BLaER1 (cell line): ENCODE data around the gene PITX1.

Source experiments
- H3K27ac ChIP-seq: shearing (Covaris generic); formaldehyde crosslinking; 2 replicates; pipeline ENCODE4 v1.8.1; 2022
- H3K27me3 ChIP-seq: shearing (Covaris generic); formaldehyde crosslinking; 2 replicates; pipeline ENCODE4 v1.8.1; 2022
- H3K36me3 ChIP-seq: shearing (Covaris generic); formaldehyde crosslinking; 2 replicates; pipeline ENCODE4 v1.8.1; 2022
- H3K4me1 ChIP-seq: shearing (Covaris generic); formaldehyde crosslinking; 2 replicates; pipeline ENCODE4 v1.8.1; 2022
- H3K4me2 ChIP-seq: shearing (Covaris generic); formaldehyde crosslinking; 2 replicates; pipeline ENCODE4 v1.8.1; 2022
- H3K4me3 ChIP-seq: shearing (Covaris generic); formaldehyde crosslinking; 2 replicates; pipeline ENCODE4 v1.8.1; 2022
- H3K9ac ChIP-seq: shearing (Covaris generic); formaldehyde crosslinking; 2 replicates; pipeline ENCODE4 v1.8.1; 2022
- H3K9me3 ChIP-seq: shearing (Covaris generic); formaldehyde crosslinking; 2 replicates; pipeline ENCODE4 v1.8.1; 2022
- H4K20me1 ChIP-seq: shearing (Covaris generic); formaldehyde crosslinking; 2 replicates; pipeline ENCODE4 v1.8.1; 2022
- Cebpa-rat ChIP-seq: shearing (Covaris generic); IDR thresholded peaks from 2 replicates; pipeline ENCODE4 v1.8.1; 2022

The PITX1 gene

DNA sequence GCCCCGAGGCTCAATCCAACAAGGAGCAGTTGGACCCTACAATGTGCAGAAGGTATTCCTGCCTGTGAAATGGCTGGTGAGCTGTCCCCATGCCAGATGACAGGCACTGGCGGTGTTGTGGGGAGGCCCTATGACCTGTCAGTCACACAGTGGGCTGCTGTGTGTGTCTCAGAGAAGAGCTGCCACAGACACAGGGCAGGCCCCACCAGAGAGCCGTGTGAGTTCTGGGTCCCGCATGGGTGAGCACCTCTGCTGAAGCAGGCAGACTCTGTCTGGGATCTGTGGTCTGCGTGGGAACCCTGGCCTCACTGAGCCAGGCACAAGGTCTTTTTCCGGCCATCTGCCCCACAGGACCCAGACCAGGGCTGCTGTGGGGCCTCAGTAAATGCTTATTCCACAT, 37.3 kb upstream of the PITX1 start:
- H3K27ac ChIP-seq: no peak overlapping the region
- no peak overlapping the region for H3K9ac ChIP-seq
- no peaks in the 10 kb centered on the region for H3K27me3 ChIP-seq
- H3K4me1 ChIP-seq: no peaks in the 10 kb centered on the region
- TF ChIP-seq Cebpa-rat: no peak
- H3K36me3 ChIP-seq: no peaks in the 10 kb centered on the region
- no peak overlapping the region for H3K4me3 ChIP-seq
- no peaks in the 10 kb centered on the region for H4K20me1 ChIP-seq
- no peaks in the 10 kb centered on the region for H3K9me3 ChIP-seq
- no peak overlapping the region for H3K4me2 ChIP-seq

DNA sequence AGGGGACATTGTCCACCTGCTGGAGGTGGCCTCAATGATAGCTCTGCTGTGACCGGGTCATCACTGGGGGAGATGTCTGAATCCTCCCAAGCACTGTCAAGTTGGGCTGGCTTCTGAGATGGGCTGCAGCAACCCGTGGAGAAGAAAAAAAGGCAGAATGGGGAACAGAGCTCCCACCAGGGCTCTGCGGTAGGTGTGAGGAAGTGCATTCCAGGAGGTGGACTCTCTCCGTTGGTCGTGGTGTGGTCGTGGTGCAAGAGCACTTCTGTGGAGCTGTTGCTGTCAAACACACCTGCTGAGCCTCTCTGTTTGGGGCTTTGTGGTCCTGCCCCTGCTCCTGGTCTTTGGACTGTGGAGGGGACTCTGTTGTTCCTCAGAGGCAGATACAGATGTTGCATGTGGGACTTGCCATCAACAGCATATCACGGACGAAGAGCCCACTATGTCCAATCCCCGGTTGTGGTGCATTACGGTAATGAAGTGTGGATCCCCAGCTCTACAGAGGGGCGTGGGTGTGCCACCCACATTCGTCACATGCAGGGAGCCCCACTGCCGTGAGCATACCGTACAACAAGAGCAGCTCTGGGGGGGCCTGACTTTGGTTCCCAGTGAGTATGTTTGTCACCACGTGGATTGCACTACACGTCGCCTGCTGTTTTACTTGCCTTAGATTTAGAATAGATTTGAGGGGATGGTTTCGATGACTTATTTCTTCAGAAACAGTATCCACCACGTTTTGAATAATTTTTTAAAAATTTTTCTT, 36.0 kb upstream of the PITX1 start:
- H3K9me3 ChIP-seq: no peaks in the 10 kb centered on the region
- no peaks in the 10 kb centered on the region for H3K36me3 ChIP-seq
- H3K27me3 ChIP-seq: no peaks in the 10 kb centered on the region
- no peaks in the 10 kb centered on the region for H4K20me1 ChIP-seq
- H3K4me2 ChIP-seq: no peak overlapping the region
- no peaks in the 10 kb centered on the region for H3K4me1 ChIP-seq
- no peak overlapping the region for H3K9ac ChIP-seq
- no peak overlapping the region for H3K27ac ChIP-seq
- no peak overlapping the region for H3K4me3 ChIP-seq
- TF ChIP-seq Cebpa-rat: no peak

DNA sequence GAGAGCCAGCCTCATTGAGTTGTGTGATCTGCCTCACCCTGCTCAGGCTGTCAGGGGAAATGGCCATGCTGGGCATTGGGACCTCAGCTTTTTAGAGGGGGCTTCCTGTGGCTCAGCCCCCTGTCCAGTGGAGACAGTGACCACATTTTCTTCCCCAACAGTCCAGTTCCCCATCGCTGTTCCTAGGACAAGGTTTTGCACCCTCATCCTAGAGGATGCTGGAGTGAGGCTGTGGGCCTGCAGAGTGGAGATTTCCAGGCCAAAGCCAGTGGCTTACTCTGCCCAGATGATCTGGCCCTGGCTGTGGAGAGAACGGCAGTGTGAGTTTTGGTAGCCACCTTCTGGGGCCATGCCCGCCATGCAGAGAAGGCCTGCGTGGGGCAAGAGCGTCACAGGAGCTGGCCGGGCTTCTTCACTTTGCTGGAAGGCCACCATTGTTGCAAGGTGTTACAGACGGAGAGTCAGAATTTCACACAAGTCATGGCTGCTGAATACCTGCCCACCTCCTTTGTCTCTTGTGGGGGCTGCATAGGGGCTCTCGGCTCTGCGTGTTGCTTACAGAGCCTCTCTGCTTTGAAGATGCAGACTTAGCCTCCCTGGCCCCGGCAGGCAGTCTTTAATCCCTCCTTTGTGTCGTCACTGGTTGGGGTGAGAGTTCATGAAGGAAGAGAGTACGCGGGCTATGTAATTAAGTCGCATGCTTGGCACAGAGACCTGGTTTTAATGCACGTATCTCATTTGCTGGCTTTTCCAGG, 35.2 kb upstream of the PITX1 start:
- H3K9ac ChIP-seq: no peak overlapping the region
- H3K4me3 ChIP-seq: no peak overlapping the region
- no peak overlapping the region for H3K4me2 ChIP-seq
- H3K27ac ChIP-seq: no peak overlapping the region
- no peaks in the 10 kb centered on the region for H3K36me3 ChIP-seq
- H3K4me1 ChIP-seq: no peaks in the 10 kb centered on the region
- TF ChIP-seq Cebpa-rat: no peak
- H4K20me1 ChIP-seq: no peaks in the 10 kb centered on the region
- H3K9me3 ChIP-seq: no peaks in the 10 kb centered on the region
- H3K27me3 ChIP-seq: no peaks in the 10 kb centered on the region

DNA sequence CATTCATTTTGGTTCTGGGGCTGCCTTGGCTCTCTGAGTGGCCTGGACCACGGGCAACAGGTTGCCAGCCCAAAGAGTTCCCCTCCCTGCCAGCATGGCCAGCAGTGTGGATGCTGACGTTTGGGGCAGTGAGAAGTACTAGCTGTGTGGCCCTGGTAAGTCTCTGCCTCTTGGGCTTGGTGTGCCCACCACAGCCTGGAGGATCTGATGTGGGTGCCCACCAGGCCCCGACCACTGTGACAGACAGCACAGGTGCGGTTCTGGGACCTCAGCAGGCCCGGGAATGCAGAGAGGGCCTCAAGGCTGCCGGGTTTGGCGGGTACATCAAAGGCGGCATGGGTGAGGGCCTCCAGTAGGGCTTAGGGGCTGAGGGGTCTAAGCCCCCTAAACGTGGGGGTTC, 33.6 kb upstream of the PITX1 start:
- H3K9me3 ChIP-seq: no peaks in the 10 kb centered on the region
- no peaks in the 10 kb centered on the region for H3K27me3 ChIP-seq
- H3K4me1 ChIP-seq: no peaks in the 10 kb centered on the region
- no peak overlapping the region for H3K9ac ChIP-seq
- H4K20me1 ChIP-seq: no peaks in the 10 kb centered on the region
- no peaks in the 10 kb centered on the region for H3K36me3 ChIP-seq
- no peak for TF ChIP-seq Cebpa-rat
- H3K4me2 ChIP-seq: no peak overlapping the region
- H3K4me3 ChIP-seq: no peak overlapping the region
- H3K27ac ChIP-seq: no peak overlapping the region

DNA sequence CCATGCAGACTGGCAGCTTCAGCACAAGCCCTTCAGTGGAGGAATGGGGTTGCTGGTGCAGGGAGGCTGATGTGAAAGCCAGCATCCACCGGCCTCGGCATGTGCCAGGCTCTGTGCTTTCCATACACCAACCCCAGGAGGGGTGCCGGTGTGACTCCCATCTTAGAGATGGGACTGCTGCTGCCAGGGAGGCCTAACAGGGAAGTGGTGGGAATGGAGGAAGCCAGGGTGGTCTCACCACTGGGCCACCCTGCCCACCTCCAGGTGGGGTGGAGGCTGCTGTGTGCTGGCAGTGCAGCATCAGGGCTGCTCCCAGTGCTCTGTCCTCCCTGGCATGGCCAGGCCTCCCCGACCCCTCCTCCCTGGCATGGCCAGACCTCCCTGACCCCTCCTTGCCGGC, 32.8 kb upstream of the PITX1 start:
- Histone ChIP-seq H3K27ac (no peak overlapping the region), H3K9me3 (no peaks in the 10 kb centered on the region), H3K27me3 (no peaks in the 10 kb centered on the region), H4K20me1 (no peaks in the 10 kb centered on the region), H3K9ac (no peak overlapping the region), H3K4me3 (no peak overlapping the region), H3K4me2 (no peak overlapping the region), H3K4me1 (no peaks in the 10 kb centered on the region), H3K36me3 (no peaks in the 10 kb centered on the region)
- TF ChIP-seq Cebpa-rat: no peak

DNA sequence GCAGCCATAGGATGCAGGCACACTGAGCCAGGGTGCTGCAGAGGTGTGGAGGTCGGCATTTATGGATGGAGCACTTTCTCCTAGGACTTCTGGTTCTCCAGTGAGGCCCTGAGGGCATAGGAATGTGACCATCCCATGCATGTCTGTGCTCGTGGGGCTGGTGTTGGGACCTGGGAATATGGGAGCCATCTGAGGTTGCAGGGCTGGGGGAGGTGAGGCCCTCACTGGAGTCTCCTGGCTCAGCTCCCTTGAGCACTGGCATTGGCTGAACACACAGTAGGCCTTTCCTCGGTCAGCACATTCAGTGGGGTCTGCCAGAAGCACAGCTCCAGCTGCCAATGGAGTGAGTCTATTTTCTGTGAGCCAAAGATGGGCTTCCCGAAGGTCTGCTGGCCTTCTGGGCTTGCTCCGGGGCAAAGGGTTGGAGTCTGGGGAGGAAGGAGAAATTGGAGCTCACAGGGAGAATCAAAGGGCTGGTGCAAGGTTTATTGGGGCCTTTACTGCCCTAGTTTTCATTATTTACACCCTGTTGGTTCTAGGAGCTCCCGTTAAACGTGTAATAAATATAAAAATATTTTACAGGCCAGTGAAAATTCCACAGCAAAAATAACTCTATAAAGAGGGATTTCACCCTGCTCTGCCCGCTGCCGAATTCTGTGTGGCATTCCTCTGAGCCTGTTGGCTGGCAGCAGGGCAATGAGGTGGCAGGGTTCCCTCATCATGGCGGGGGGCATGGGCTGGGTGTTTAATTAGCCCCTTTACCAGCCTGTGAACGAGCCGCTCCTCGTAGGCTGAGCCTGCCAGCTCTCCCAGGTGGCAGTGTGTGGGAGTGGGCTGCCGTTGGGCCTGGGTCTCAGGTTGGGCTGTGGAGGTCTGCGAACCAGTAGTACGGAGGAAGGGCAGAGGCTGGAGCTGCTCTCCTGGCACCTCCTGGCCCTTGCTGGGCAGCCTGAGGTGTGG, 31.6 kb upstream of the PITX1 start:
- H3K4me2 ChIP-seq: no peak overlapping the region
- no peak overlapping the region for H3K27ac ChIP-seq
- H3K4me3 ChIP-seq: no peak overlapping the region
- H3K36me3 ChIP-seq: no peaks in the 10 kb centered on the region
- H4K20me1 ChIP-seq: no peaks in the 10 kb centered on the region
- no peak overlapping the region for H3K9ac ChIP-seq
- H3K9me3 ChIP-seq: no peaks in the 10 kb centered on the region
- TF ChIP-seq Cebpa-rat: no peak
- no peaks in the 10 kb centered on the region for H3K4me1 ChIP-seq
- H3K27me3 ChIP-seq: no peaks in the 10 kb centered on the region

DNA sequence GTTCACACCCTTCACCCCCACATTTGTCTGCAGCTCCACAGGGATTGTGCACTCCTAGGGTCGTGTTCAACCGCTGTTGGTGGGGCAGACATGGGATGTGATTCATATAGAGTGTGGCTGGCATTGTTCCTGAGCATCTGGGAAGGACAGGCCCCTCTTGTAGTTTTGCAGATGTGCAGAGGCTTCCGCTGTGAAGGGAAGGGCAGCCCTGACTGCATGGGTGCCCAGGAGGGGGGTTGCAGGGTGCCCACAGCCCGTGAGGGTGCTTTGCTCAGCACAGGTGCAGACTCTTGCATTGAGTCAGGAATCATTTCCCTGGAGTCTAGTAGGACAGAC, 30.2 kb upstream of the PITX1 start:
- Histone ChIP-seq H3K4me2 (no peak overlapping the region), H3K27ac (no peak overlapping the region), H3K9me3 (no peaks in the 10 kb centered on the region), H3K4me3 (no peak overlapping the region), H3K9ac (no peak overlapping the region), H3K27me3 (no peaks in the 10 kb centered on the region), H4K20me1 (no peaks in the 10 kb centered on the region), H3K4me1 (no peaks in the 10 kb centered on the region), H3K36me3 (no peaks in the 10 kb centered on the region)
- TF ChIP-seq Cebpa-rat: no peak

DNA sequence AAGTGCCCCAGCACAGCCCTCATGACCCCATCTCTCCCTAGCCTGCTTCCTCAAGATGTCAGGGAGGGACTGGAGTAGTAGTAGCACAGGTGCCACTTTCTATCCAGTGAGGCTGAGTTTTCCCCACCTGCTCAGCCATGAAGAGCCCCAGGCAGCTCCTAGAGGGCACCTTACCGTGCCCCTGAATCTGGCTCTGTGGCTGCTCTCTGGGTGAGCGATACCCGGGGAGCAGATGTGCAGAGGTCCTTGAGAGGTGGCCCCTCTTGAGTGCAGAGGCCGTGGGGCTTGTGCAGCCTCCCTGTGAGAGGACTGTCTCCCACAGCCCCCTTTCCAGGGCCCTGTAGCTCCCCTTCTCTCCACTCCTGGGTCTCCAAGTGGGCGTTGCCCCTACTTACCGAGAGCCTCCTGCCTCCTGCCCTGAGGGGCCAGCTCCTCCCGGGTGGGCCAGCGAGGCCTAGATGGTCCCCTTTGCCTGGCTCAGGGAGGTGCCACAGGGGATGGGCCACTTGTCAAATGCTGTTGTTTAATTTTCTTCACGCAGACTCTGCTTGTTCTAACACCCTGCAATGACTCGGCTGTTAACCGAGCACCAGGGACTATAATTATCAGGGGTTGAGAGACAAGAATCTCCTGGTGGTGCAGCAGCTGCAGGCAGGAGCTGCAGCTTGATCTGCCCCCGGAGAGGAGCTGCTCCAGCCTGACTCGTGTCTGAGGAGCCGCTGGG, 29.6 kb upstream of the PITX1 start:
- Histone ChIP-seq H3K36me3 (no peaks in the 10 kb centered on the region), H3K4me3 (no peak overlapping the region), H3K9ac (no peak overlapping the region), H3K4me2 (no peak overlapping the region), H4K20me1 (no peaks in the 10 kb centered on the region), H3K9me3 (no peaks in the 10 kb centered on the region), H3K27ac (no peak overlapping the region), H3K27me3 (no peaks in the 10 kb centered on the region), H3K4me1 (no peaks in the 10 kb centered on the region)
- TF ChIP-seq Cebpa-rat: no peak

DNA sequence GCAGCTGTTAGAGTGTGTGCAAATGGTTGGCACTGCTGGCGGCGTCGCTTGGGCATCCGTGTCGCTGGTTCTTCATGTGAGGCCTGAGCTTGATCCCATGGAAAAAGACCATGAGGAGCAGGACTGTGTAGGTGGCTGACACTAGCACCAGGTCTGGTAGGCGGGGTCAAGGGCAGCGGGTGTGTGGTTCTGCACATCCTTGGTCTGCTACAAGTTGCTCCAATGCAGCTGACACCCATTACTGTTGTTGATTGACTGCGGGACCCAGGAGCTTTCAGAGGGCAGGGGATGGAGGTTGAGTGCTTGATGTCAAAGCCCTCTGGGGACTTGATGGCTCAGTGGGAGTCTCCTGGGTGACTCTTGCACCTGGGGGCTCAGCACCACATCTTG, 29.0 kb upstream of the PITX1 start:
- no peaks in the 10 kb centered on the region for H3K4me1 ChIP-seq
- no peak for TF ChIP-seq Cebpa-rat
- no peak overlapping the region for H3K4me2 ChIP-seq
- H3K4me3 ChIP-seq: no peak overlapping the region
- no peaks in the 10 kb centered on the region for H3K27me3 ChIP-seq
- H3K36me3 ChIP-seq: no peaks in the 10 kb centered on the region
- no peaks in the 10 kb centered on the region for H3K9me3 ChIP-seq
- H3K9ac ChIP-seq: no peak overlapping the region
- H4K20me1 ChIP-seq: no peaks in the 10 kb centered on the region
- H3K27ac ChIP-seq: no peak overlapping the region
